KBM-7 (cell line): Measurements from ENCODE around the gene OSBP.
A peak's percentile ranks its signal among the peaks of the same experiment; 100 is the strongest.

Experiments used
- DNase-seq: peaks from one replicate; pipeline ENCODE4 v3.0.0-alpha.2; 2015
- in situ Hi-C: fragments of 300-500 bp; cut with MboI; formaldehyde crosslinking; loops from 2 replicates; pipeline ENCODE4 v1.14.3; 2020; ENCODE audit warnings: low sequenced_read_pairs, low pct_unique_long_range_greater_than_20kb, mixed read lengths

The OSBP gene

GRCh38 chr11:59611570-59612565, 3.7 kb downstream of the OSBP start:
- no peak for DNase-seq
- in situ Hi-C loops, result no loop called here

- DNase-seq, result no peak
- in situ Hi-C loops, result no loop called here
These were observed 5.3 kb downstream of the OSBP start for GRCh38 chr11:59610289-59610688.

GRCh38 chr11:59607703-59608454, 7.7 kb downstream of the OSBP start:
- DNase-seq, result no peak
- in situ Hi-C loops, result no loop called here

GRCh38 chr11:59602432-59602831, 13.1 kb downstream of the OSBP start:
- in situ Hi-C loops, result no loop called here

GRCh38 chr11:59601788-59602187, 13.8 kb downstream of the OSBP start:
- DNase-seq, result no peak
- in situ Hi-C loops, result no loop called here

More at GRCh38 chr11:59602432-59602831, 13.1 kb downstream of the OSBP start:
- no peak for DNase-seq

GRCh38 chr11:59600636-59601035, 14.9 kb downstream of the OSBP start:
- DNase-seq, result no peak

GRCh38 chr11:59600234-59600633, 15.3 kb downstream of the OSBP start:
- in situ Hi-C loops, result no loop called here
- DNase-seq, result no peak

More at GRCh38 chr11:59600636-59601035, 14.9 kb downstream of the OSBP start:
- in situ Hi-C loops, result no loop called here

- DNase-seq, result no peak
- in situ Hi-C loops, result no loop called here
These were observed 16.6 kb downstream of the OSBP start for GRCh38 chr11:59598961-59599360.

GRCh38 chr11:59584294-59584693, 31.3 kb downstream of the OSBP start:
- in situ Hi-C loops, result no loop called here
- no peak for DNase-seq

GRCh38 chr11:59582006-59582405, 33.6 kb downstream of the OSBP start:
- DNase-seq, result no peak
- in situ Hi-C loops, result no loop called here

GRCh38 chr11:59578369-59578768, 37.2 kb downstream of the OSBP start:
- DNase-seq, result no peak
- in situ Hi-C loops, result no loop called here

GRCh38 chr11:59575505-59575904, 40.1 kb downstream of the OSBP start:
- no peak for DNase-seq
- in situ Hi-C loops, result no loop called here

GRCh38 chr11:59574932-59575502, 40.6 kb downstream of the OSBP start:
- in situ Hi-C loops, result no loop called here
- DNase-seq, result no peak

- in situ Hi-C loops, result no loop called here
- DNase-seq, result no peak
These were observed 41.1 kb downstream of the OSBP start for GRCh38 chr11:59574467-59574866.

GRCh38 chr11:59573216-59573615, 42.4 kb downstream of the OSBP start:
- DNase-seq, result no peak
- in situ Hi-C loops, result no loop called here

- in situ Hi-C loops, result no loop called here
These were observed 43.5 kb downstream of the OSBP start for GRCh38 chr11:59572091-59572490.

GRCh38 chr11:59562292-59562691, 53.3 kb downstream of the OSBP start:
- in situ Hi-C loops, result no loop called here
- no peak for DNase-seq

More at GRCh38 chr11:59572091-59572490, 43.5 kb downstream of the OSBP start:
- DNase-seq, result no peak

- DNase-seq, result peak; percentile 79
- in situ Hi-C loops, result no loop called here
These were observed 54.7 kb downstream of the OSBP start for GRCh38 chr11:59560702-59561473.

GRCh38 chr11:59560290-59560701, 55.3 kb downstream of the OSBP start:
- in situ Hi-C loops, result no loop called here
- peak; percentile 84 for DNase-seq
